Measurements from ENCODE around the gene KIF13A. TPM values are rescaled to one million over a fixed set of nuclear protein-coding genes. Genes with fewer than 3 reads are reported as not detected.

KIF13A gene
- 10 to 100 TPM; 39.6 to 51.6 (median 43.2) TPM for total RNA-seq

- DNase-seq = no peak
- no peak for TF ChIP-seq POLR2A (IDR thresholded peaks at IDR 0.05)
- no peak for TF ChIP-seq CTCF (IDR thresholded peaks at IDR 0.05)
- no peaks in the 10 kb centered on the region for H3K9me3 ChIP-seq
- peaks cover 0 to 21% (median 4%) of the 10 kb centered on the region in 4 donors for H3K4me1 ChIP-seq
- H3K27ac ChIP-seq = peak within 1 kb of the TSS; percentile 79 to 99 (median 93)
- no peaks in the 10 kb centered on the region for H3K36me3 ChIP-seq
- peak within 1 kb of the TSS; percentile 63 to 98 (median 75) for H3K4me3 ChIP-seq
- H3K27me3 ChIP-seq = no peaks in the 10 kb centered on the region
Observed at GRCh38 chr6:17987447-17987696, at the start of gene KIF13A. TSS of gene KIF13A (minus strand) at chr6:17987635. CDS start at chr6:17987463, 172 bp downstream.

- H3K27ac ChIP-seq = no peak overlapping the region
- DNase-seq = no peak
- H3K9me3 ChIP-seq = no peaks in the 10 kb centered on the region
- no peaks in the 10 kb centered on the region for H3K4me1 ChIP-seq
- no peaks in the 10 kb centered on the region for H3K36me3 ChIP-seq
- no peak for TF ChIP-seq CTCF (IDR thresholded peaks at IDR 0.05)
- no peak for TF ChIP-seq POLR2A (IDR thresholded peaks at IDR 0.05)
- H3K27me3 ChIP-seq = no peaks in the 10 kb centered on the region
- no peak overlapping the region for H3K4me3 ChIP-seq
Observed at GRCh38 chr6:18036781-18037180, 49.3 kb upstream of the KIF13A start.

GRCh38 chr6:18035330-18035854 is 48.0 kb upstream of the KIF13A start:
- Histone ChIP-seq H3K4me1 (no peaks in the 10 kb centered on the region), H3K27ac (no peak overlapping the region), H3K27me3 (no peaks in the 10 kb centered on the region), H3K4me3 (no peak overlapping the region), H3K36me3 (no peaks in the 10 kb centered on the region), H3K9me3 (no peaks in the 10 kb centered on the region)
- TF ChIP-seq POLR2A (IDR thresholded peaks at IDR 0.05) (no peak), CTCF (IDR thresholded peaks at IDR 0.05) (no peak)
- DNase-seq = no peak

- no peaks in the 10 kb centered on the region for H3K27me3 ChIP-seq
- no peak overlapping the region for H3K4me3 ChIP-seq
- peak in 2 of 3 donors; percentile 74 to 82 for DNase-seq
- no peaks in the 10 kb centered on the region for H3K9me3 ChIP-seq
- H3K36me3 ChIP-seq = no peaks in the 10 kb centered on the region
- H3K4me1 ChIP-seq = no peaks in the 10 kb centered on the region
- no peak overlapping the region for H3K27ac ChIP-seq
- TF ChIP-seq POLR2A (IDR thresholded peaks at IDR 0.05) (no peak), CTCF (IDR thresholded peaks at IDR 0.05) (no peak)
Observed at GRCh38 chr6:18034798-18035202, 47.4 kb upstream of the KIF13A start.

GRCh38 chr6:18031680-18032256 is 44.3 kb upstream of the KIF13A start:
- TF ChIP-seq POLR2A (IDR thresholded peaks at IDR 0.05) = no peak
- no peak for TF ChIP-seq CTCF (IDR thresholded peaks at IDR 0.05)
- Histone ChIP-seq H3K9me3 (no peaks in the 10 kb centered on the region), H3K27me3 (no peaks in the 10 kb centered on the region), H3K36me3 (no peaks in the 10 kb centered on the region), H3K27ac (no peak overlapping the region), H3K4me1 (no peaks in the 10 kb centered on the region), H3K4me3 (no peak overlapping the region)
- DNase-seq = no peak

- Histone ChIP-seq H3K27ac (no peak overlapping the region), H3K36me3 (no peaks in the 10 kb centered on the region), H3K27me3 (no peaks in the 10 kb centered on the region), H3K4me1 (no peaks in the 10 kb centered on the region), H3K4me3 (no peak overlapping the region), H3K9me3 (no peaks in the 10 kb centered on the region)
- no peak for DNase-seq
- TF ChIP-seq POLR2A (IDR thresholded peaks at IDR 0.05) (no peak), CTCF (IDR thresholded peaks at IDR 0.05) (no peak)
Observed at GRCh38 chr6:18031189-18031588, 43.8 kb upstream of the KIF13A start.

All from Peyer's patch (tissue), 4 donors.